GM19023 (cell line): ENCODE results near the gene PRPS2.

ENCODE experiments used
- ATAC-seq: cut with Tn5 transposase; IDR thresholded peaks from one replicate; pipeline ENCODE4 v1.9.1; 2021; ENCODE audit warnings: mild to moderate bottlenecking, moderate library complexity; ENCODE audit not compliant: unreplicated experiment

The PRPS2 gene

DNA sequence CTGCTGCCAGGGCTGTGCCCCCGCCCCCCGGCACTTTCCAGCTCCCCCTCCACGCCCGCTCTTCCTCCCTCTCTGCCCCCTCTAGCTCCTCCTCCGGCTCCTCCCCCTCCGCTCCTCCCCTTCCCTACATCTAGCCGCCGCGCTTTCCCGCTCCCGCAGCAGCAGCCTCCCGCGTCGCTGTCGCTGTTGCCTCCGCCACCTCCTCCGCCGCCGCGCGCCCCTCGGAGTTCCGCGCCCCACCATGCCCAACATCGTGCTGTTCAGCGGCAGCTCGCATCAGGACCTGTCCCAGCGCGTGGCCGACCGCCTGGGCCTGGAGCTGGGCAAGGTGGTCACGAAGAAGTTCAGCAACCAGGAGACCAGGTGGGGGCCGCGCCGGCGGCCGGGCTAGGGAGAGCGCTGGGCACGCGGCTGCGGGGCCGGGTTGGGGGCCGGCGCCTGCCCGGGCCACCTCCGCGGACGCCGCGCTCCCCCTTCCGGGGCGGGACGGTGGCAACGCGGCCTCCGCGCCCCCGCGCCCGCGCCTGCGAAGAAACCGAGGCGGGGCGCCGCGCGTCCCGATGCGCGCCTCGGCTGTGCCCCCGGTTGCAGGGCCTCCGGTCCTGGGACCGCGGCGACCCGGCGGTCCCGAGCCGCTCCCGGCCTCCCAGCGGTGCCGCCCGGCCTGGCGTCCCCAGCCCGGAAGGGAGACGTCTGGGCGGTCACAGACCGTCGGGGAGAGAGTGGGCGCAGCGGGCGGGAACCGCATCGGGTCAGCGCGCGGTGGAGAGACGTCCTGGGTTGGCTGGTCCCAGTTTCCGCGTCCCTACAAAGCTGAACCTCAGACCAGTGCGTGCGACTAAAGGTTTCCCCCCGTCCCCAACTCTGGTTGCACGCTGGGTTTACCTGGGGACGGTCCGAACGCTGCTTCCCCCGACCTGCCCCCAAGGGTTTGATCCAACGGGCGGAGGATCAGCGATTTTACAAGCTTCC is at the start of gene PRPS2:
Gene PRPS2 (plus strand): TSS at position 156 of the 972 bp plus-strand sequence. CDS start 86 bp downstream, at position 242.
- peak; percentile 83 for ATAC-seq

DNA sequence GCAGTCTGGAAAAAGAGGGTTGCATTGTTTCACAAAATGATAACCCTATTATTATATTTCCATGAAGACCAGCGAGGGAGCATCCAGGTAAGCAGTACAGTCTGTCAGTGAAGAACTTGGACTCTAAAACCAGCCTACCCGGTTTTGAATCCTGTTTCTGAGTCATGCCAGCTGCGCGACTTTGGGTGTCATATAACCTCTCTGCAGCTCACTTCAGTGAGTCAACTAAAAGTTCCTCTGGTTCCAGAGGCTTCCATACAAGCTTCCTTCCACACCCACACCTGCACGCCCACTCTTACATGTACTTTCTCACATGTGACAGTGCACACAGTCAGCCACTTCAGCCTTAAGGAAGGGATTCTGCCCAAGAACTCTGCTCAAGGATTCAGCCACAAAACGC is 49.8 kb upstream of the PRPS2 start:
- ATAC-seq, result no peak

DNA sequence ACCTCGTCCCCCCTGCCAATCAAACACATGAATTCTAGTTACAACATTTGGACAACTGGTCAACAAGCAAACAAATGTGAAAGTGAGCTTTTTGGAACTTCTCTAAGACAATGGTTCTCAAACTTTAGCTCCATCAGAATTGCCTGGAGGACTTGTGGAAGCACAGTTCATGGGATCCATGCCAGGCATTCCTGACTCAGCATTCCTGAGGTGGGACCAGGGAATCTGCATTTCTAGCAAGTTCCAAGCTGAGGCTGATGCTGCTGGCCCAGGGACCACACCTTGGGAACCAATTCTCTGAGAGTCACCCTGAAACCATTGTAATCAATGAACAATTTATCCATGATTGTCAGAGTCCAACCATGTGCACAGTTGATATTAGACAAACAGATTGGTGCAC is 43.8 kb upstream of the PRPS2 start:
- no peak for ATAC-seq

DNA sequence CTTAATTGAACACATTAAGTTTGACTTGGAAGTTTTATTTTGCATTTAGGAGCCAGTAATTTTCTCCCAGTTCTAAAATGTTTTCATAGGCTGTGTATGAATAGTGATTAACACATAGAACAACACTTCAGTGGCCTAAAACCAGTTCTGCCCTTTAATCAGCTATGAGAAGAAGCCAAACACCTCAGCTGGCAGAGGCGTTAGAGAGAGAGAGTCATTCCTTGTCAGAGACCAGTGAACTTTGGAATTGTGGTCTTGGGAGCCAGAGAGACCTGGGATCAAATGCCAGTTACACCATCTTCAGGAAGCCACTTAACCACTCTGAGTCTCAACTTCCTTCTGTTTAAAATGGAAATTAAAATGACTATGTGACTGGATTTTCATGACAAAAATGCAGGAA is 39.3 kb upstream of the PRPS2 start:
- no peak for ATAC-seq

DNA sequence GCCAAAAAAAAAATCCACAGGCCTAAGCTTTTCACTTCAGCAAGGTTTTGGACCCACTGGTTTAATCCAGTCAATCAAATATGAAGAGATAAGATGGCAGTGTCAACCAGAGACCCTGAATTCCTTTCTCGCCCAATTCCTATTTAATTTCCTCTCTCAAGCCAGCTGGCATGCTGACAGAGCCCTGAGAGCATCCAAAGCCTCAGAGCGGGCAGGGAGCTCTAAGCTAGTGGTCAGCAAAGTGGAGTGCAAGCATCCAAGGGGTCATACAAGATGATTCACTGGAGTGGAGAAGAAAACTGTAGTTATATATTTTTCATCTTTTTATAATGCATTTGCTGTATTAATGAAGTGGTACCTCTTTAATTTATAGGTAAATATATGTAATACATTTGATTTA is 37.8 kb upstream of the PRPS2 start:
- no peak for ATAC-seq

DNA sequence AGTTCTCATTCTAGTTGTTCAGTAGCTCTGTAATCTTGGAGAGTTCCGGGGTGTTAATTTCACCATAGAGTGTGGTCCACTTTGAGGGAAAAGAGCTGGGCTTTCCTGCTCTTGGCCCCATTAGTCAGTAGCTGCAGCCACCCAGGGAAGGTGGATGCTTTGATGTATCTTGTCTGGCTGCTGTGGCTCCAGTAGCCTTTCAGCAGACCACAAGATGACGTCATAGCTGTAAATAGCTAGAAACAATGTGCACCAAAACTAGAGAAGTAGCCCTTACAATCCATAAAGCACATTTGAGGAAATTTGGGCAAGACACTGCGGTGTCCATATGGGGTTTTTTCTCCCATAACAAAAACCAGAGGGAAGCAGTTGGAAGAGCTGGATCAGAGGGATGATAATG is 32.9 kb upstream of the PRPS2 start:
- ATAC-seq, result no peak

DNA sequence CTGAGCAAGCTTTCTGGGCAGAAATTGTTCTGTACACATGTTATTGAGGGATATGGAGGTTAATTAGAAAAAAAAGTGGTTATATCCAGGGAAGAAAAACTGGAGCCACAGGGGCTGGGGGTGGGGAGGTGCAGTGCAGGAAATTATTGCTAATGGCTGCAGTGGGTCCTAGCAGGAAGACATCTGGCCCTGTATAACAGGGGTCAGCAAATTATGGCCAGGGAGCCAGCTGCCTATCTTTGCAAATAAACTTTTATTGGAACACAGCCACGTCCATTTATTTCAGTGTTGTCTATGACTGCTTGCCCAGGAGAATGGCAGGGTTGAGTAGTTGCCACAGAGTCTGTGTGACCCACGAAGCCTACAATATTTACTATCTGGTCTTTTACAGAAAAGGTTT is 23.4 kb upstream of the PRPS2 start:
- no peak for ATAC-seq

DNA sequence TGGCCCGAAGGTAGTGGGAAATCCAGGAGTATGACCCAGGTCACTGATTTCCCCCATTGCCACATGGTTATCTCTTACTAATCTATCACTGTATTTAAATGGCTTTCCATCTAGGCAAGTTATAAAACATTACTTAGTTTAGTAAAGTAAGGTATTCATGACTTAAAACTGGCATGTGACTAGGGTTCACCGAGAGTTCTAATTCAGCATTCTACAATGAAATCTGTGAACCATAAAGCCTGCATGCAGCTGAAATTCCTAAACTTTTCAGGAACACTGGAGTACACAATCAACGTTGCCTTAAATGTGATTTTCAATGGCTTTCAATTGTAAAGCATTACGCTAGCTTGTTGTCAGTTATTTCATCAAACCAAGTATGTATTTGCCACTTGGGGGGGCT is 22.7 kb upstream of the PRPS2 start:
- ATAC-seq, result no peak

DNA sequence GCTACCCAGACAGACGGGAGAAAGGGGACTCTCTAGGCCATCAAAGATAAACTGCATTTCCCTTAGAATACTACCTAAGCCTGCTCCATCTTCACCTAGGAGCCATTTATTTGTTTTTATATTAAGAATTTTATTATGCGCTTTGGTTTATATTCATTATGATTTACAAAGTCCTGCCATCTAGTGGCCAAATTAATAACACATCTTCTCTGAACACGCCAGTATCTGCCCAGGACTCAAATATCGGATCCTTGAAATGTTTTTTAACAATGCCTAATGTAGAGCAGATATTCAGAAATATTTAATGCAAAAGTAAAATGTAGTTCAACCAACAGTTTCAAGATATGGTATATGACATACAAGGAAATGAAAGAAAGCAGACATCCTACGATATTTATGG is 20.8 kb upstream of the PRPS2 start:
- no peak for ATAC-seq

DNA sequence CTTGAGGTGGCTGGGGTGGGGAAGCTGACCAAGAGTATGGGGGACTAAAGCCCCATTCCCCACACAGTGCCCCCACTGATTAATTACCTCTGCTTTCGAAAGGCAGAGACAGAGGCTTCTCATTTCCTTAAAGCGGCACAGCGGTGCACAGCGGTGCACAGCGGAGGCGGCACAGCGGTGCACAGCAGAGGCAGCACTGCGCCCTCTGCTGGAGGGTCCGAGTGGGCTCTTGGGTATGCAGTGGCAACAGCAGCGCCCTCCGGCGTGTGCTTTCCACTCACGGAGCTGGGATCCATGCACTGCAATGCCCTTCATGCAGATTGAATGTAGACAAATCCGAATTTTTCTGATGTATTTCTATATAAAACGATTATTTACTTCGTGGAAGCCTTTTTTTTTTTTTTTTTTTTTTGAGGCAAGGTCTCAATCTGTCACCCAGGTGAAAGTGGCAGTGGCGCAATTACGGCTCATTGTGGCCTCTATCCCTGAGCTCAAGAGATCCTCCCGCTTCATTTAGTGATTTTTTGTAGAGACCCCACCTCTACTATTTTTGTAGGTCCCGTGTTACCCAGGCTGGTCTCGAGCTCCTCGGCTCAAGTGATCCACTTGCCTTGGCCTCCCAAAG is 19.7 kb upstream of the PRPS2 start:
- ATAC-seq, result peak; percentile 99

DNA sequence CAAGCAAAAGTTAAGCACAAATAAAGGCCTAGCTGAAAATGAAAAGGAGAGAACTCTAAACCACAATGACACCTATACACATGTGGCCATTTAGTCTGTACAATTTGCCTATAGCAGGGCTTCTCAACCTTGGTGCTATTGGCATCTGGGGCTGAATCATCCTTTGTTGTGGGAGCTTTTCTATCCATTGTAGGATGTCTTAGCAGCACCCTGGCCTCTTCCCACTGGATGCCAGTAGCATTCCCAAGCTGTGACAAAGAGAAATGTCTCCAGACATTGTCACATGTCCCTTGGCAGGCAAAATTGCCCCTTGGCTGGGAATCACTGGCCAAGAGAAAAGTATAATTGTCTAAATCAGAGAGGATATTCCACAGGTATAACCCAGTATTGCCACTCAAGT is 13.5 kb upstream of the PRPS2 start:
- no peak for ATAC-seq

DNA sequence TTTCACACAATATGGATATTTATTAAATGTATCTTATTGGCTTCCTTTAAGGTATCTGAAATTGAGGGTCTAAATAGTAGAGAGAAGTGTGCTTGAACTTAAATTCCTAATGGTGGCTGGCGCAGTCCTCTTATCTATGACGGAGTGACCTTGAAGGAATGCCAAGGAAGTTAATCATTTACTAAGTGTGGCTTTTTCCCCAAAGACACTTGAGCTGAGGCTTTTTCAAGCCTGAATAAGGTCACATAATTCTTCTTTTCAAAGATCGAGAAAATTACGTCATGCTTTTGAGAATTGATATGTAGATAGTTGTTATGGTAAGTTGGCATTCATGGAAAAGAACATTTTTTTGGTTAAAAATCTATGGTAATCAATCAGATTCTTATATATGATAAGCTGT is 11.7 kb upstream of the PRPS2 start:
- no peak for ATAC-seq

DNA sequence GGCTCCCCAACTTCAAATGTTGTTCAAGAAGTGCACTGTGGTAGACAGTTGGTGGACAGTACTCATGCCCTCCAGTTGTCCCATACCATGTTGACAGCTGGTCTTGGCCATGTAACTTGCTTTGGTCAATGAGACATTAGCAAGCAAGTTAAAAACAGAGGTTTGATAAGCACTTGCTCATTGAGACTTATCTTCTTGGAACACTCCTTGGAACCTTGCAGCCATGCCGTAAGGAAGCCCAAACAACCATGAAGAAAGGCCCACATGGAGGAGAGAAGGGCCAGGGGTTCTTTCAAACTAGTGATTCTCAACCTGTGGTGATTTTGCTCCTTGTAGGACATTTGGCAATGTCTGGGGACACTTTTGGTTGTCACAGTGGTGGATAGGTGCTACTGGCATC is 2.6 kb upstream of the PRPS2 start:
- no peak for ATAC-seq

DNA sequence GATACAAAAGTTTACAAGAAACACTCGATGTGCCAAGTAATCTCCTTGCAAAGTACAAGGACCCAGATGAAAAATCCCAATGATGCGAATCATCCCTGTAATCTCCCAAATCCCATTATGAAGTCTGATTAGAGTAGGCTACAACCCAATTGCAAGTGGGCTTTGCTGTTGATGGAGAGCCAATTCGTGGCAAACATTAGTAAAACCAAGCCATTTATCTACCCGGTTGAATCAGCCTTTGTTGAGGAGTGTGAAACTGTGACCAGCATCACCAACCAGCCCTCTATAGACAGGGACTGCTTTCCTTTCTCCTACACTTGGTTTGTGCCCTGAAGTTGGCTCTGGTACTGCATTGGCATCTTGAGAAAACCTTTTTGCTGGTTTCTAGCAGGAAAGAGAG is 1.2 kb upstream of the PRPS2 start:
- no peak for ATAC-seq

DNA sequence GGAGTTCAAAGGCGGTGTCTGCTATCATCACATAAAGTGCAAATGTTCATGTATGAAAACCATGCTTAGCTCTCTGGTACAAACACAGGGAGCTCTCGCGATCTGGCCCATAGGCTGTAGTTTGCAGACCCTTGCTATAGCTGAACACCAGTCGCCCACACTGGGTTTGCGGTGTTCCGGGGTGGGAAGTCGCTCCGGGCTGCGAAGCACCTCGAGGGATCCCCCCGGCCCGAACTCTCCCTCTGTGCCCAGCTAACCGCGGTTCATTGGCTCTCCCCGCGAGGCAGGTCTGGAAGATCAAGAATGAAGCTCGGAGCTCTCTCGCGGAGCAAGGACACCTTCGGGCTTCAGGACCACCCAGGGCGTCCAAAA is 341 bp upstream of the PRPS2 start:
- ATAC-seq, result peak; percentile 26

DNA sequence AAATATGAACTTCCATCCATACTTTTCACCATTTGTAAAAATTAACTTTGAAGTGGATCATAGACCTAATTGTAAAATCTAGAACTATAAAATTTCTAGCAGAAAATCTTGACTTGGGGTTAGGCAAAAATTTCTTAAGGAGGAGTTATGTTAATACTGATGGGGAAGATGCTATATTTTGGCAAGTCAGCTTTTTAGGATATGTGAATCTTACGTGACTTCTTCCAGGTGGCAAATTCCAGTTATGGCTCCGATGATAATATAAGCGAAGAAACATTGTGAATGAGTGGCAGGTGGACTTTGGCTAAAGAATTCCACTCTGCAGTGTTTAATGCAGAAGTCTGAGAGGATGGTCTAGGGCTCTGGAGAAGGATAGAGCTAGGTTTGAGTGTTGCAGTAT is 1.5 kb downstream of the PRPS2 start:
- ATAC-seq, result no peak

DNA sequence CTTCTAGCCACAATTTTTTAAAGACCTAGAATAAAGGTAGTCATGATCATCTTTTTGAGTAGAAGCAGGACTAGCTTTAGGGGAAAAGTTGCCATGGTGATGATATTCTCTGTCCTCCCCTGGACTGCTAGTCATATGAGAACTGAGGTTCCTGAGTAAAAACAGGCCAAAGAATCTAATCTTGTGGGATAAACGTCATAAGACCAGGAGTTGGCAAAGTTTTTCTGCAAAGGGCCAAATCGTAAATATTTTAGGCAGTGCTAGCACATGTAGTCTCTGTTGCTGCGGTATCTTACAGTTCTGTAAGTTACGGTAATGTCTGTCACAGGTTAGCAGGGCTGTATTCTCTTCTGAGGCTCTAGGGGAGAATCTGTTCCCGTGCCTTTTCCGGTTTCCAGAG is 3.4 kb downstream of the PRPS2 start:
- no peak for ATAC-seq

DNA sequence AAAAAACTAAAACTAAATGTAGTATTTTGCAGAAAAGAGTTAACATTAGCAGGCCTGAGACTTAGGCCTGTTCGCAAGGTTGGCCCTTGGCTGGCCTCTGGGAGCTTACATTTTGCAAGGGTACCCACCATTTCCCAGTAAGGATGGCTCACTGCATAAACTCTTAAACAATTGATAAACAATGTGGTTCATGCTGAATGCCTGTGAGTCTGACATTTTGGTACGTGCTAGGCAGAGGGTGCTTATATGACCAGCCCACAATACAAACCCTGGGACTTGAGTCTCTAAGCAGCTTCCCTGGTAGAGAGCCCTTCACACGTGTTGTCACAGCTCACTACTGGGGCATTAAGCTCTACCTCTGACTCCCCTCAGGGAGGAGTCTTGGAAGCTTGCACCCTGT is 7.4 kb downstream of the PRPS2 start:
- ATAC-seq, result no peak

DNA sequence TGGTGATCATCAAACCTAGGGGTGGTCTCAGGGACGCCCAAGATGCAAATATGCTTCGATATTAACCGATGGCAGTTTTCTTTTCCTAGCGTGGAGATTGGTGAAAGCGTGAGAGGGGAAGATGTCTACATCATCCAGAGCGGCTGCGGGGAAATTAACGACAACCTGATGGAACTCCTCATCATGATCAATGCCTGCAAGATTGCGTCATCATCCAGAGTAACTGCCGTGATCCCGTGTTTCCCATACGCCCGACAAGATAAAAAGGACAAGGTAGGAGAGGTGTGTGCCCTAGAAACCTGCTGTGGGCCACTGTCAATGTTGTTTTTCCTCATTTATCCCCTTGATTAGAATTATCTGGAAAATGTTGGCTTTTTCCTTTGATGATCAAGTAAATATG is 7.9 kb downstream of the PRPS2 start:
- ATAC-seq, result no peak

DNA sequence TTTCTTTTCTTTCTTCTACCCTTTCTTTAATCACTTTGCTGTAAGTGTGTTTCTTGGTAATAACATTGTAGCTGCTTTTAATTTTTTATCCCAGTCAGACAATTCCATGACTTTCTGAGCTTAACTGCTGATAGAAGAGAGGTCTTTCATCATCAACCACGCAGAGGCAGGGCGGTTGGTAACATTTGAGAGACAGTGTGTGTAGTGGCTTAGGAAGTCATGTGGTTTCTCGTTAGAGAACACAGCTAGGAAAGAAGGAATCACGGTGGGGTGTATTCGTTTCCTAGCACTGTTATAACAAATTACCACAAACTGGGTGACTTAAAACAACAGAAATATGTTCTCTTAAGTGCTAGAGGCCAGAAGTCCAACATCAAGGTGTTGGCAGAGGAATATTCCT is 11.5 kb downstream of the PRPS2 start:
- ATAC-seq, result no peak

DNA sequence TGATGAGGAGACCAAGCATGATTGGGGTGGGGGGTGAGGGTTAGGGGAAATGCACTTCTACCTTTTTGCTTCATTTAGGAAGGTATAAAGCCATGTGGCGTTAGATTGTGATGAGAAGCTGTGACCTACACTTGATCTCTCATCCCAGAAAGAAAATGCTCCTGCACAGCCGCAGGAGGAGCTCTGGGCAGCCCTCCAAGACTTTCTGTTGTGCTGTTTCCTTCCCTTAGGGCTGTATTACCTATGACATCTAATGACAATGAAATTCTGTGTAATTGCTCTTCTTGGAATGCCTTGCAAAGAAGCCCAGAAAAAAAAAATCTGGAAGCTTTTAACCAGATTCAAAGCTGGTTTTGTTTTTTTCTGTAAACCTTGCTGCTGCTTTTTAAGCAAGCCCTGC is 13.4 kb downstream of the PRPS2 start:
- no peak for ATAC-seq

DNA sequence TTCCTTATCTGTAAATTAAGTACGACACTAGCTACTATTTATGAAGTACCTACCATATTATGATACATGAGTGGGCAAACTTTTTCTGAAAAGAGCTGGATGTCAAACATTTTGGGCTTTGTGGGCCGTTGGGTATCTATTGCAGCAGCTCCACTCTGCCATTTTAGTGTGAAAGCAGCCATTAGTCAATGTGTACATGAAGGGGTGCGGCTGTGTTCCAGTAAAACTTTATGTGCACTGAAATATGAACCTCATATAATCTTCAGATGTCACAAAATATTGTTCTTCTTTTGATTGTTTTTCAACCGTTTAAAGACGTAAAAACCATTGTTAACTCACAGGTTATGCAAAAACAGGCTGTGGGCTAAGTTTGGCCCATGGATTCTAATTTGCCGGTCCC is 14.1 kb downstream of the PRPS2 start:
- no peak for ATAC-seq

DNA sequence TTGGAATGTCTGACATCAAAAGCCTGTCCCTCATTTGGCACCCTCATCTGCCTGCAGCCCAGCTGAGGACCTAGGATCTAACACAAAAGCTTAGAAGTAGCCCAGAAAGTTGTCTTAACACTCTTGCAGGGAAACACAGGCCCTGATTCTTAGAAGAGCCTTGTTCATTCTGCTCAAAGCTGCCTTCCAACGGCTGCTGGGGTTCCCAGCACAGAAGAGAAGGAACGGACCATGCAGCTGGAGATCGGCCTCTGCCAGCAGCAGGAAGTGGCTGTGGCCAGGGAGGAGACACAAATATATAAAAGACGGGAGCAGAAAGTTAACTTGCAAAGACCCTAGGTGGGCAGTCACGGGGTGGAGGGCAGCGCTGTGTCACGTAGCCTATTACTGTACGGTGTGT is 20.4 kb downstream of the PRPS2 start:
- ATAC-seq, result no peak
